NCI-H748 treated with DMSO at 0.1 percent for 48 hours (cell line): ENCODE measurements around the gene RHNO1.
"Not testable (repeated sequence)": the region's sequence is repeated elsewhere in the genome, so short reads cannot be mapped to it uniquely, and the experiment has no call there.

Experiments used
- DNase-seq: peaks from one replicate; lab custom pipeline; 2025; lab: John Stamatoyannopoulos, UW

The RHNO1 gene

GRCh38 chr12:2858944-2859421, 18.0 kb upstream of the RHNO1 start:
- DNase-seq = no peak

- no peak for DNase-seq
Observed at GRCh38 chr12:2860170-2860569, 16.9 kb upstream of the RHNO1 start.

DNA sequence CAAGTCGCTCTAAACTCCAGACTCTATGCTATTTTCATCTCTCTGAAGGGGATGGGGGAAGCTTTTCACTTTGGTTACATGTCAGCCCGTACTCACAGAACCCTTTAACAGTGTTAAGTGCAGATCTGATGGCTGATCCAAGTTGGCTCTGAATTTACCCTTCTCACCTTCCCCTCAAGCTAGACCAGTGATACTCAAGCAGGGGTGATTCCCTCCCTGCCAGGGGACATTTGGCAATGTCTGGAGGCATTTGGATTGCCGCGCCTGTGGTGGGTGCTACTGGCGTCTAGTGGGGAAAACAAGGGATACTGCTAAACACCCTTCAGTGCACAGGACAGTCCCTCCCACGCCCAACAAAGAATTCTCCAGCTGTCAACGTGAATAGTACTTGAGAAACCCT, 14.1 kb upstream of the RHNO1 start:
- no peak for DNase-seq

DNA sequence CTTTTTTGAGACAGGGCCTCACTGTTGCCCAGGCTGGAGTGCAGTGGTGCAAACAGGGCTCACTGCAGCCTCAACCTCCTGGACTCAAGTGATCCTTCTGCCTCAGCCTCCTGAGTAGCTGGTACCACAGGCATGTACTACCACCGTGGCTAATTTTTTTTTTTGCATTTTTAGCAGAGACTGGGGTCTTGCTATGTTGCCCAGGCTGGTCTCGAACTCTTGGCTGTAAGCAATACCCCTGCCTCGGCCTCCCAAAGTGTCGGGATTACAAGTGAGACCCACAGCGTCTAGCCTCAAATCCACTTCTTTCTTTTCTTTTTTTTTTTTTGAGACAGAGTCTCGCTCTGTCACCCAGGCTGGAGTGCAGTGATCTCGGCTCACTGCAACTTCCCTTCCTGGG, 13.6 kb upstream of the RHNO1 start:
- DNase-seq = not testable (repeated sequence)

DNA sequence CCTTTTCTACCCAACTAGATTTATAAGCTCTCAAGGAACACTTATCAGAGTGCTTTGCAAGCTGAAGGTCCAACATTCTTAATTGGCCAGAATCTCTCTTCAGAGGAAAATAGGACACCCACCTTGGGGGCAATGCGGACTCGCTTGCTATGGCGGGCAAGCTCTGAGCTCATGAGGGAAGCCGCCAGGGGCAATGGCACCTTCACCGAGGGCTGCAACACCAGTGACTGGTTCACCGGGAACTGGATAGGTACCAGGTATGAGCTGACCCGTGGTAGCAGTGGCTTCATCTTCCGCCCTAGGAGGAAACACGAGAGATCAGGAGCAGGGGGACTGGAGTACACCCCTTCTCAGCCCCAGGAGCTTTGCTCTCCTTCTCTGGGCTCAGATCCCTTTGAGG, 12.8 kb upstream of the RHNO1 start:
- no peak for DNase-seq

- not testable (repeated sequence) for DNase-seq
Observed at GRCh38 chr12:2868986-2869632, 7.9 kb upstream of the RHNO1 start.

GRCh38 chr12:2876431-2877046, 484 bp upstream of the RHNO1 start:
- no peak for DNase-seq

DNA sequence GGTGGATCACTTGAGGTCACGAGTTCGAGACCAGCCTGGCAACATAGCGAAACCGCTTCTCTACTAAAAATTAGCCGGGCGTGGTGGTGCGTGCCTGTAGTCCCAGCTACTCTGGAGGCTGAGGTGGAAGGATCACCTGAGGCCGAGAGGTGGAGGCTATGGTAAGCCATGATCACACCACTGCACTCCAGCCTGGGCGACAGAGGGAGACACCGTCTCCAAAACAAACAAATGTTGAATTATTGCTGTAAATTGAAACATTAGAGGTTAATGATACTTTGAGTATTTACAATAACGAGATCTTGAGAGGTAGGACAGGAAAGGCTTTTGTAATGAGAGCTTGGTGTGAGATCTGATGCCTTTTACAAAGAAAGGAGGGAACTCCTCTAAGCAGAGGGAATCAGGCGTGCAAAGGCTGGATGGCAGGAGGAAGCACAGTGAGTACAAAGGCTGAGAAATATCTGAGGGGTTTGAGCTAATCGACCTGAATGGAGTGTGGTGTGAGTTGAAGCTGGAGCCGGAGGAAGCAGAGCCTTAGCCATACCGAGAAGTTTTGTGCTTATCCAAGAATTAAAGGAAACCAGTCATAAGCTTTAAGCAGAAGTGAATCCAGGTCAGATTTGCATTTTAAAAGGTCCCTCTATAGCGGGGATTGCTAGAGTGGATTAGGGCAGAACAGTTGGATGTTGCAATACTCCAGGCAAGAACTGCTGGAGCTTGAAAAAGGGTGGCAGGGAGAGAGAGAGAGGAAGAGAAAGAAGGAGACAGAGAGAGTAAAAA, 1.1 kb downstream of the RHNO1 start:
- DNase-seq = peak; percentile 38

- no peak for DNase-seq
Observed at GRCh38 chr12:2879853-2880252, 2.8 kb downstream of the RHNO1 start.

DNA sequence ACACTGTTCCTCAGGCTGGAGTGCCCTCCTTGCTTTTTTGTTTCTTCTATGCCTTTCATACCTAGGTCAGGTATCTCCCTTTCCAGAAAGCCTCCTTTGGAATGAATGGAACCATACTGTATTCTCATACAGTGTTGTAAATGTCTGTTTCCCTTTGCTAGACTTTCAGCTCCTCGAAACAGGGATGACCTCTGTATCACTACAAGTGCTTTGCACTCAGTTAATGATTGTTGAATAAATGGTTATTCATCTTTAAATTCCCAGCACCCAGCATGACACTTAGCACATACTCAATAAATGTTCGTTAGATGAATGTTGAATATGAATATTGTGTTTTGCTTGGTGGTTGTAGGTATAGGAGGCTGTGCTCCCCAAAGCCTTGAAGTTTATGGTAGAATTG, 7.8 kb downstream of the RHNO1 start:
- no peak for DNase-seq

- no peak for DNase-seq
Observed at GRCh38 chr12:2886768-2887450, 9.9 kb downstream of the RHNO1 start.

DNA sequence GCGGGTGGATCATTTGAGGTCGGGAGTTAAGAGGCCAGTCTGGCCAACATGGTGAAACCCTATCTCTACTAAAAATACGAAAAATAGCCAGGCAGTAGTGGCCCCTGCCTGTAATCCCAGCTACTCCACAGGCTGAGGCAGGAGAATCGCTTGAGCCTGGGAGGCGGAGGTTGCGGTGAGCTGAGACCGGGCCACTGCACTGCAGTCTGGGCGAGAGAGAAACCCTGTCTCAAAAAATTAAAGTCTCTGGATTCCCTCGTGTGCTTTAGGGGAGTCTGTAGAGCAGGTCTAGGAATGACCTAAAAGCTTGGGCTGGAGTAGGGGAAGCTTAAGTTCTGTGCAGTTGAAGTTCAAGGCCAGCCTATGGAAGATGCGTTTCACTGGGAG, 13.0 kb downstream of the RHNO1 start:
- DNase-seq = no peak

DNA sequence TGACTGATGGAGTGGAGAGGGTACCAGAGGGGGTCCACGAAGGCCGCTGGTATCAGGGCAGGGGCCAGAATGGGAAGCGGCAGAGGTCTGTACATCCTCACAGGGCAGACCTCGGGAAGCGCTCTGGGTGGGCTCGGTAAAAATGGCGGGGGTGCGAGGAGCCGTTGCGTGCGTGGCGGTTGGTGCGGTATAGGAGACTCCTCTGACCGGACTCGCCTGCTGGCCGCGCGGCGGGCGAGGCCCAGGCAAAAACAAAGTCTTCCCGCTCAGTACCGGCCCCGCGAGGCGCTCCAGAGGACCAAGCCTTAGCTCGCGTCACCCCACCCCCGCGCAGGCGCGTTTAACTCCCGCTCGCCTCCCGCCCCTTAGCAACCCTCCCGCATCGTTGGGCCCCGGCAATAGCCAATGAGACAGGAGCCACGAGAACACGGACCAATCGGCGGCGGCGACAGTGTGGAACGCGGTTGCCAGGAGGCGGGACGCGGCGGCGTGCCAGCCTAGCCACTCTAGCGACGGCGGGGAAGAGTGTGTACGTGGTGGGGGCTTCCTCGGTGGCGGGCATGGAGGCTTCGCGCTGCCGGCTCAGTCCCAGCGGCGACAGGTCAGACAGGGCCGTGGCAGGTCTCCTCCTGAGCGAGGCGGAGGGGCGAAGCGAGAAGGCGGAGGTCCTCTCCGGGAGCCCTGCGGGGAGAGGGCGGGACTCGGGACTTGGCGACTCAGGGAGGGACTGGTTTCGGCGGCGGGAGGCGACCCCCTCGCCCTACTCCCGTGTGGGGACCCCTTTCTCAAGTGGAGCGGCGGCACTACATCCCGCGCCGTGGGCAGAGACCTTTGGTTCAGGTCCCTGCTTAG, 13.6 kb downstream of the RHNO1 start, which contains the start of gene TULP3:
TULP3 (plus strand) TSS at position 504 of the 852 bp plus-strand sequence; CDS start at position 561, 57 bp downstream.
- DNase-seq = peak; percentile 83

DNA sequence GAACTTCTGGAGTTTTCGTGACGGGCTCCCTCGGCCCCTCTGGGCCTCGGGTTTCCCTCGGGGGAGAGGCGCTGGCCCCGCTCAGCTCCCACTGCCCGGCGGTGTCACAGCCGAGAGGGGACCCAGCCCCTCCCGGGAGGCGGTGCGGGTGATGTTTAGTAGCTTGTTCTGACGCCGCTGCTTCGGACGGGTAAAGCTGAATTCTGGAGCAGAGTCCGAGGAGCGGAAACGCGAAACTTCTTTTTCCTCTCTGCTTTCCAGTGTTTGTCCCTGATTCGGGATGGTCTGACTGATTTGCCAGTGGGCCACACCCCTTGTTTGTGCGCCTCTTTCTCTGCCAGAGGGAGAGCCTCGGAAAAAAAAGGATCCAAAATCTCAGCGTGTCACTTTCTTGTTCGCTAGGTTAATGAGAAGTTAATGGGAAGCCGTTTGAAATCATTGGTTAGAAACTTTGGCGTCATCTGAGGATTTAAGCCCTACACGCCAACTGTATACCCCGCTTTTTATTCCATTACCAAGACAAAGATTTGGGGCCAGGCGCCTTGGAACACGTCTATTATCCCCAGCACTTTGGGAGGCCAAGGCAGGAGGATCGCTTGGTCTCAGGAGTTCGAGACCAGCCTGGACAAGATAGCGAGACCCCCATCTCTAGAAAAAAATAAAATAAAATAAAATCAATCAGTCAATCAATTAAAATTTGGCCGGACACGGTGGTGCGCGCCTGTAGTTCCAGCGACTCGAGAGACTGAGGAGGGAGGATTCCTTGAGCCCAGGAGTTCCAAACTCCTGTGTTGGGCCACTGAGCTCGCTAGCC, 14.4 kb downstream of the RHNO1 start:
- DNase-seq = no peak

DNA sequence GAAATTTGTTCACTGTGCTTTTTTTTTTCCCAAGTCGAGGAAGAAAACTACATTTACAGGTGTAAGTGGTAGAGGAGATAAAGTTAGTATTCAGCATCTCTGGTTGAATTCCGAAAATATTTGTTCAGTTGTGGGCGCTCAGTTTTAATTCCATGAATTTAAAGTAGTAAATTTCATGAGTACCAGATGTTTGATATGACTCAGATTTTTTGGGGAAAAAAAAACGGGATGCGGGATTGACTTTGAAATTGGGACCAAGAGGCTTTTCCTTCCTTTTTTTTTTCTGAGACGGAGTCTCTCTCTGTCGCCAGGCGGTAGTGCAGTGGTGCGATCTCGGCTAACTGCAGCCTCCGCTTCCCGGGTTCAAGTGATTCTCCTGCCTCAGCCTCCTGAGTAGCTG, 15.2 kb downstream of the RHNO1 start:
- DNase-seq = no peak

DNA sequence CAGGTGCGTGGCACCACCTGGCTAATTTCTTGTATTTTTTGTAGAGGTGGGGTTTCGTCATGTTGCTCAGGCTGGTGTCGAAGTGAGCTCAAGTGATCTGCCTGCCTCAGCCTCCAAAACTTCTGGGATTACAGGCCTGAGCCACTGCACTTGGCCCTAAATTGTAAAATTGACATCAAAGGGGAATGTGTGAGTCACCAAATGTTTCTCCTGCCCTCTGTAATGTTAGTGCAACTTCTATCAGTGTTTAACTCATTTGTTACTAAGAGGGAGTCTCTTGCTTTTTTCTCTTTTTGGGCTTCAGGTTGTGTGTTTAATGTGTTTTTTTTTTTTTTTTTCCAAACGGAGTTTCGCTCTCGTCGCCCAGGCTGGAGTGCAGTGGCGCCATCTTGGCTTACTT, 16.0 kb downstream of the RHNO1 start:
- no peak for DNase-seq

DNA sequence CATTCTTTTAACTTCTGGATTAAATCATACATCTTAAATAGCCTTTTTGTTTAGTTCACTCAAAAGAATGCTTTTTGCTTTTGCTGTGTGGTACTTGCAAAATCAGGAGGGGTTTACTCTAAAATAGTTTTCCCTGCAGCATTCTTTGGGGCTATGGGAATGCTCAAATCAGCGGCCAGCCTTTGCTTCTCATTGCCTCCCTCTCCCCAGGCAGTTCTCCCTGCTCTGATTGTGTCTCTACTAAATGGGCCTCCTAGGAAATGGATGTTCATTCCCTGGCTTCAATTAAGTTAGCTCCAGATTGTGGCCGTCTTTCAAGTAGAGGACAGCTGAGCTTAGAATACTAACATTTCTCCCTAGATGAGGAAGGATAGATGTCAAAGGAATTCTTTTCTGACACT, 18.0 kb downstream of the RHNO1 start:
- no peak for DNase-seq

DNA sequence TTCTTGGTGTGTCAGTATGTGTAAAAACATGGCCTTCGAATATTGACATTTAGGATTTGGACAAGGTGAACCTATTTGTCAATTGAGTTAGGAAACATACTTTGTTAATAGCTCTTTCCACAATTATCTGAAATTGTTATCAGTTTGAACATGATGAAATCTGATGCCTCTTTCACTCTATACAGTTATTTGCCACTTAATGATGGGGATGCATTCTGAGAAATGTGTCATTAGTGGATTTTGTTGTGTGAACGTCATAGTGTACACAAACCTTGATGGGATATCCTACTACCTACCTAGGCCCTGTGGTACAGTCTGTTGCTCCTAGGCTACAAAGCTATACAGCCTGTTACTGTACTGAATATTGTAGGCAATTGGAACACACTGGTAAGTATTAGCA, 18.5 kb downstream of the RHNO1 start:
- DNase-seq = no peak

DNA sequence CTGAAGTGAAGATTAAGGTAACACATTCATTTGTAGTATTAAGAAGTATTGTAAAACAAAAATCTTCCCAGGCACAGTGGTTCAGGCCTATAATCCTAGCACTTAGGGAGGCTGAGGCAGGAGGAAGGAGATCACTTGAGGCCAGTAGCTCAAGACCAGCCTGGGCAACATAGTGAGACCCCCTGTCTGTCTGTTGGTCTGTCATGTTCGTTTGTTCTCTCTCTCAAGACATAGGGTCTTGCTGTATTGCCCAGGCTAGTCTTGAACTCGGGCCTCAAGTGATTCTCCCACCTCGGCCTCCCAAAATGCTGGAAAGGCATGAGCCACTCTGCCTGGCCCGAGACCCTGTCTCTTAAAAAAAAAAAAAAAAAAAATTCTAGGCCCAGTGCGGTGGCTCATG, 20.4 kb downstream of the RHNO1 start:
- DNase-seq = no peak

GRCh38 chr12:2900642-2901041, 23.6 kb downstream of the RHNO1 start:
- no peak for DNase-seq
